Neural progenitor cell (in vitro differentiated cells): ENCODE data around the gene EDAR. TPM values are rescaled to one million over a fixed set of nuclear protein-coding genes. Genes with fewer than 3 reads are reported as not detected.

Experiments
- DNase-seq: peaks from one replicate; pipeline ENCODE4 v3.0.0-alpha.2; 2016; ENCODE audit warnings: low spot score
- H2AFZ ChIP-seq: fragments of 200-600 bp; sonication (generic); replicated peaks from 2 replicates; pipeline ENCODE4 v1.6.1; 2016; ENCODE audit warnings: antibody characterized with exemption
- H3F3A ChIP-seq: fragments of 200-600 bp; sonication (generic); 2 replicates; pipeline ENCODE4 v1.6.1; 2016; ENCODE audit warnings: antibody characterized with exemption, low read depth
- H3K27ac ChIP-seq: fragments of 200-600 bp; sonication (generic); 2 replicates; pipeline ENCODE4 v1.5.1; 2016; ENCODE audit warnings: mild to moderate bottlenecking
- H3K27me3 ChIP-seq: fragments of 200-600 bp; sonication (generic); 2 replicates; pipeline ENCODE4 v1.6.1; 2016; ENCODE audit warnings: mild to moderate bottlenecking, moderate library complexity
- H3K36me3 ChIP-seq: fragments of 200-600 bp; sonication (generic); 2 replicates; pipeline ENCODE4 v1.5.1; 2016
- H3K4me1 ChIP-seq: fragments of 200-600 bp; sonication (generic); 2 replicates; pipeline ENCODE4 v1.6.1; 2016; ENCODE audit warnings: mixed run types
- H3K4me2 ChIP-seq: fragments of 200-600 bp; sonication (generic); 2 replicates; pipeline ENCODE4 v1.6.1; 2016
- H3K4me3 ChIP-seq: fragments of 200-600 bp; sonication (generic); 2 replicates; pipeline ENCODE4 v1.5.1; 2016
- H3K79me2 ChIP-seq: fragments of 200-600 bp; sonication (generic); 2 replicates; pipeline ENCODE4 v1.6.1; 2016; ENCODE audit warnings: low read depth
- H3K9ac ChIP-seq: fragments of 200-600 bp; sonication (generic); 2 replicates; pipeline ENCODE4 v1.6.1; 2016
- H3K9me3 ChIP-seq: fragments of 200-600 bp; sonication (generic); 2 replicates; pipeline ENCODE4 v1.5.1; 2016; ENCODE audit warnings: low read depth
- H4K20me1 ChIP-seq: fragments of 200-600 bp; sonication (generic); 2 replicates; pipeline ENCODE4 v1.6.1; 2016; ENCODE audit warnings: low read depth
- H3K27ac Mint-ChIP-seq: 3 replicates; pipeline ENCODE4 v1.8.0; 2021; ENCODE audit warnings: mixed read lengths
- H3K27me3 Mint-ChIP-seq: 2 replicates; pipeline ENCODE4 v1.8.0; 2022; ENCODE audit warnings: low read depth, mild to moderate bottlenecking, inconsistent platforms, moderate library complexity, mixed read lengths; ENCODE audit not compliant: insufficient read depth
- H3K36me3 Mint-ChIP-seq: 3 replicates; pipeline ENCODE4 v1.8.0; 2021; ENCODE audit warnings: mixed read lengths
- H3K4me1 Mint-ChIP-seq: 3 replicates; pipeline ENCODE4 v1.8.0; 2021; ENCODE audit warnings: mixed read lengths
- H3K4me3 Mint-ChIP-seq: 3 replicates; pipeline ENCODE4 v1.8.0; 2021; ENCODE audit warnings: mild to moderate bottlenecking, moderate library complexity, mixed read lengths
- H3K9me3 Mint-ChIP-seq: 3 replicates; pipeline ENCODE4 v1.8.0; 2020; ENCODE audit warnings: mixed read lengths
- EZH2 ChIP-seq: fragments of 200-600 bp; sonication (generic); IDR thresholded peaks from 2 replicates; pipeline ENCODE4 v1.6.1; 2017; ENCODE audit warnings: antibody characterized with exemption, mild to moderate bottlenecking, moderate library complexity
- EZH2phosphoT487 ChIP-seq: fragments of 200-600 bp; sonication (generic); IDR thresholded peaks from 2 replicates; pipeline ENCODE4 v1.6.1; 2017; ENCODE audit warnings: antibody characterized with exemption
- total RNA-seq: library from RNA; depleted of rRNA; stranded (reverse); fragments of >200 nt; gene quantifications from 2 replicates; pipeline ENCODE4 v1.2.3, GENCODE V29; 2015; ENCODE audit warnings: low replicate concordance
- TF ChIP-seq, protein P1 (sequence below): fragments of 200-600 bp; sonication (generic); IDR thresholded peaks from 2 replicates; pipeline ENCODE4 v1.5.1; 2017; ENCODE audit warnings: antibody characterized with exemption, mild to moderate bottlenecking

The EDAR gene
- total RNA-seq, 1 donor from 2014 or later = not detected

DNA sequence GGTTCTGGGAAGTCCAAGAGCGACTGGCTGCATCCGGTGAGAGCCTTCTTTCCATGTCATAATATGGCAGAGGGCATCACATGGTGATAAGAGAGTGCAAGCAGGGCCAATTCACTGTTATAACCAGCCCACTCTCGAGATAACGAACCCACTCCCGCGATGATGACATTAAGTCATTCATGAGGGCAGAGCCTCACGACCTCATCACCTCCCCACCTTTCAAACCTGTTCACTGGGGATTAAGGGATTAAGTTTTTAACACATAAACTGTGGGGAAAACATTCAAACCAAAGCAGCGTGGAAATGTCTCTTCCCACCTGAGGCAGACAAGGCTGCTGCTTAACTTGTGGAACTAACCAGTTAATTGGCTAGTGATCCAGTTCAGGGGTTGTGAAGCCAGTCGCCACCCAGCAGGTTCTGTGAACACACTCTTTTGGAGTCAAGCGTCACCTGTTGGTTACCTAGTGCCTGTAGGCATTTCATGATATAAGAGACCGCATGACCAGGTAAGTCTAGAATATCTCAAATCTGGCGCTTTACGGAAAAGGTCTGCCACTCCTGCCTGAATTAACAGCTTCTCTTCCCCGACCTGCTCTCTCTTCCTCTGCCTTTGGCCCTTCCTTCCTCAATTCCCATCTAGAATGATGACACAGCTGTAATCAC lies 54.3 kb downstream of the EDAR start:
- no peak overlapping the region for H3K4me3 ChIP-seq
- Mint-ChIP-seq H3K9me3 (no peaks in the 10 kb centered on the region), H3K27ac (peak overlapping the region; percentile 74), H3K4me3 (peak overlapping the region; percentile 28), H3K36me3 (peaks cover 1% of the 10 kb centered on the region), H3K4me1 (peaks cover 77% of the 10 kb centered on the region), H3K27me3 (peaks cover 13% of the 10 kb centered on the region)
- H3K27ac ChIP-seq = no peak overlapping the region
- H3K27me3 ChIP-seq = peaks cover 74% of the 10 kb centered on the region
- peaks cover 13% of the 10 kb centered on the region for H3F3A ChIP-seq
- no peak overlapping the region for H3K9ac ChIP-seq
- TF ChIP-seq EZH2phosphoT487 = no peak
- TF ChIP-seq EZH2 = no peak
- TF ChIP-seq, protein P1, sequence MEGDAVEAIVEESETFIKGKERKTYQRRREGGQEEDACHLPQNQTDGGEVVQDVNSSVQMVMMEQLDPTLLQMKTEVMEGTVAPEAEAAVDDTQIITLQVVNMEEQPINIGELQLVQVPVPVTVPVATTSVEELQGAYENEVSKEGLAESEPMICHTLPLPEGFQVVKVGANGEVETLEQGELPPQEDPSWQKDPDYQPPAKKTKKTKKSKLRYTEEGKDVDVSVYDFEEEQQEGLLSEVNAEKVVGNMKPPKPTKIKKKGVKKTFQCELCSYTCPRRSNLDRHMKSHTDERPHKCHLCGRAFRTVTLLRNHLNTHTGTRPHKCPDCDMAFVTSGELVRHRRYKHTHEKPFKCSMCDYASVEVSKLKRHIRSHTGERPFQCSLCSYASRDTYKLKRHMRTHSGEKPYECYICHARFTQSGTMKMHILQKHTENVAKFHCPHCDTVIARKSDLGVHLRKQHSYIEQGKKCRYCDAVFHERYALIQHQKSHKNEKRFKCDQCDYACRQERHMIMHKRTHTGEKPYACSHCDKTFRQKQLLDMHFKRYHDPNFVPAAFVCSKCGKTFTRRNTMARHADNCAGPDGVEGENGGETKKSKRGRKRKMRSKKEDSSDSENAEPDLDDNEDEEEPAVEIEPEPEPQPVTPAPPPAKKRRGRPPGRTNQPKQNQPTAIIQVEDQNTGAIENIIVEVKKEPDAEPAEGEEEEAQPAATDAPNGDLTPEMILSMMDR = no peak
- peaks cover 28% of the 10 kb centered on the region for H4K20me1 ChIP-seq
- peaks cover 24% of the 10 kb centered on the region for H3K4me1 ChIP-seq
- H3K9me3 ChIP-seq = no peaks in the 10 kb centered on the region
- H3K79me2 ChIP-seq = no peaks in the 10 kb centered on the region
- DNase-seq = no peak
- H2AFZ ChIP-seq = no peak overlapping the region
- H3K4me2 ChIP-seq = peak overlapping the region; percentile 66
- no peaks in the 10 kb centered on the region for H3K36me3 ChIP-seq

GRCh38 chr2:108934151-108934550 lies 54.9 kb downstream of the EDAR start:
- Histone ChIP-seq H3K4me1 (peaks cover 24% of the 10 kb centered on the region), H2AFZ (no peak overlapping the region), H3K36me3 (no peaks in the 10 kb centered on the region), H3K4me2 (no peak overlapping the region), H3K9ac (no peak overlapping the region), H3F3A (peaks cover 13% of the 10 kb centered on the region), H3K79me2 (no peaks in the 10 kb centered on the region), H3K9me3 (no peaks in the 10 kb centered on the region), H3K4me3 (no peak overlapping the region), H3K27ac (no peak overlapping the region), H3K27me3 (peaks cover 69% of the 10 kb centered on the region), H4K20me1 (peaks cover 28% of the 10 kb centered on the region)
- Mint-ChIP-seq H3K4me3 (peak overlapping the region; percentile 28), H3K4me1 (peaks cover 81% of the 10 kb centered on the region), H3K27me3 (peaks cover 13% of the 10 kb centered on the region), H3K9me3 (no peaks in the 10 kb centered on the region), H3K27ac (peak overlapping the region; percentile 74), H3K36me3 (no peaks in the 10 kb centered on the region)
- TF ChIP-seq EZH2 (no peak), EZH2phosphoT487 (no peak)
- TF ChIP-seq, protein P1 = no peak
- no peak for DNase-seq

DNA sequence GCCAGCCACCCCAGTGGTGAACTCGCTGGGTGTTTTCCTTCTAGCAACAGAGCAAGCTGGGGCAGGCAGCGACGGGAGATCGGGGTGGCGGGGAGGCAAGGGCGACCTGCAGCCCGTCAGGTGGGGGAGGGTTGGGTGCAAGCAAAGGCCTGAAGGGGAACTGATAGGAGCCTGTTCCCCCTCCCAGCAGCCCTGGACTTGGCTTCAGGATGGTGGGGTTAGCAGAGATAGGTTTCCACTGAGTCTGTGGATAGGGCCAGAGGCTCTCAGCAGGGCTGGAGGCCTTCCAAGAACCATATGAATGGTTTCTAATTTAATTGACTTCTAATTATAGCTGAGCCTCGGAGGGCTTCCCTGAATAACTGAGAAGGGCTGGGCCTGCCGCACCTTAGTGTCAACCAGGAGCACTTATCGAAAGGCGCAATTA lies 55.3 kb downstream of the EDAR start:
- peaks cover 9% of the 10 kb centered on the region for H3K27me3 Mint-ChIP-seq
- Histone ChIP-seq H3K27me3 (peaks cover 65% of the 10 kb centered on the region), H3F3A (peaks cover 13% of the 10 kb centered on the region), H3K36me3 (no peaks in the 10 kb centered on the region), H3K4me2 (no peak overlapping the region), H3K27ac (no peak overlapping the region), H2AFZ (no peak overlapping the region), H3K4me1 (peaks cover 24% of the 10 kb centered on the region), H3K9me3 (no peaks in the 10 kb centered on the region), H3K4me3 (no peak overlapping the region), H3K79me2 (no peaks in the 10 kb centered on the region), H3K9ac (no peak overlapping the region), H4K20me1 (peaks cover 28% of the 10 kb centered on the region)
- peak overlapping the region; percentile 54 for H3K4me3 Mint-ChIP-seq
- H3K27ac Mint-ChIP-seq = peak overlapping the region; percentile 59
- H3K36me3 Mint-ChIP-seq = no peaks in the 10 kb centered on the region
- DNase-seq = no peak
- peaks cover 82% of the 10 kb centered on the region for H3K4me1 Mint-ChIP-seq
- no peaks in the 10 kb centered on the region for H3K9me3 Mint-ChIP-seq
- no peak for TF ChIP-seq EZH2phosphoT487
- TF ChIP-seq, protein P1 = no peak
- no peak for TF ChIP-seq EZH2
